Ascending aorta (tissue), 2 donors: ENCODE data around the gene SH3PXD2A. TPM values are rescaled to one million over a fixed set of nuclear protein-coding genes. Genes with fewer than 3 reads are reported as not detected.

Experiments
- DNase-seq, 2 donors: peaks; one replicate each; pipeline ENCODE4 v3.0.0-alpha.2; 2019; ENCODE audit warnings: low spot score in 2 of 2
- H3K27ac ChIP-seq, 2 donors: fragments of 200-600 bp; sonication (generic); one replicate each; pipeline ENCODE4 v1.5.1; 2016 to 2017; ENCODE audit warnings: mild to moderate bottlenecking in 1 of 2
- H3K27me3 ChIP-seq: fragments of 200-600 bp; sonication (generic); one replicate; pipeline ENCODE4 v1.5.1; 2017
- H3K36me3 ChIP-seq, 2 donors: fragments of 200-600 bp; sonication (generic); one replicate each; pipeline ENCODE4 v1.5.1; 2016
- H3K4me1 ChIP-seq, 2 donors: fragments of 200-600 bp; sonication (generic); one replicate each; pipeline ENCODE4 v1.5.1; 2016 to 2017; ENCODE audit warnings: mild to moderate bottlenecking in 1 of 2
- H3K4me3 ChIP-seq, 2 donors: fragments of 200-600 bp; sonication (generic); one replicate each; pipeline ENCODE4 v1.5.1; 2016 to 2017; ENCODE audit warnings: mild to moderate bottlenecking in 1 of 2
- H3K9me3 ChIP-seq, 2 donors: fragments of 200-600 bp; sonication (generic); one replicate each; pipeline ENCODE4 v1.5.1; 2016
- CTCF ChIP-seq, 3 experiments: fragments of 200-600 bp in 2 of 3; fragments of 450-650 bp in 1 of 3; sonication (generic) in 2 of 3; IDR thresholded peaks; one replicate each; pipeline ENCODE4 v1.5.1; 2016 to 2019; ENCODE audit warnings: antibody characterized with exemption in 3 of 3, mild to moderate bottlenecking in 1 of 3, moderate library complexity in 1 of 3
- intact Hi-C: fragments of 100-400 bp; cut with DNase I; formaldehyde crosslinking; loops from one replicate; pipeline ENCODE4 v1.15.1; 2023
- total RNA-seq: library from RNA; depleted of rRNA; stranded (reverse); fragments of >200 nt; gene quantifications from one replicate; pipeline ENCODE4 v1.1.0, GENCODE V29; 2016

Gene SH3PXD2A
- total RNA-seq, 1 donor from 2014 or later: 50.0 TPM

GRCh38 chr10:103895411-103896186 is 40.2 kb upstream of the SH3PXD2A start:
- no peak for TF ChIP-seq CTCF (IDR thresholded peaks at IDR 0.05)
- no peak overlapping the region for H3K4me3 ChIP-seq
- H3K4me1 ChIP-seq: peaks cover 4 to 9% of the 10 kb centered on the region in 2 donors
- peak in 1 of 2 donors; percentile 63 for DNase-seq
- no peaks in the 10 kb centered on the region for H3K9me3 ChIP-seq
- H3K27ac ChIP-seq: peak overlapping the region; percentile 58 to 61
- no peaks in the 10 kb centered on the region for H3K27me3 ChIP-seq
- intact Hi-C loops: no loop called here
- H3K36me3 ChIP-seq: peaks cover 32 to 66% of the 10 kb centered on the region in 2 donors

GRCh38 chr10:103894441-103894864 is 39.1 kb upstream of the SH3PXD2A start:
- Histone ChIP-seq H3K27me3 (no peaks in the 10 kb centered on the region), H3K36me3 (peaks cover 33 to 64% of the 10 kb centered on the region in 2 donors), H3K9me3 (no peaks in the 10 kb centered on the region), H3K27ac (peak overlapping the region; percentile 58 to 61), H3K4me1 (peaks cover 4 to 9% of the 10 kb centered on the region in 2 donors), H3K4me3 (no peak overlapping the region)
- peak in 1 of 2 donors; percentile 48 for DNase-seq
- TF ChIP-seq CTCF (IDR thresholded peaks at IDR 0.05): no peak
- intact Hi-C loops: no loop called here

- H3K27ac ChIP-seq: peak overlapping the region; percentile 18 to 61
- H3K9me3 ChIP-seq: no peaks in the 10 kb centered on the region
- peaks cover 4 to 13% of the 10 kb centered on the region in 2 donors for H3K4me1 ChIP-seq
- H3K36me3 ChIP-seq: peaks cover 29 to 58% of the 10 kb centered on the region in 2 donors
- no peak overlapping the region for H3K4me3 ChIP-seq
- DNase-seq: no peak
- no peaks in the 10 kb centered on the region for H3K27me3 ChIP-seq
- intact Hi-C loops: no loop called here
- TF ChIP-seq CTCF (IDR thresholded peaks at IDR 0.05): no peak
Observed at GRCh38 chr10:103893817-103894216, 38.4 kb upstream of the SH3PXD2A start.

- Histone ChIP-seq H3K4me1 (peaks cover 10 to 23% of the 10 kb centered on the region in 2 donors), H3K27me3 (no peaks in the 10 kb centered on the region), H3K27ac (no peak overlapping the region), H3K9me3 (no peaks in the 10 kb centered on the region), H3K36me3 (peaks cover 16 to 42% of the 10 kb centered on the region in 2 donors), H3K4me3 (no peak overlapping the region)
- no peak for TF ChIP-seq CTCF (IDR thresholded peaks at IDR 0.05)
- intact Hi-C loops: no loop called here
- DNase-seq: no peak
Observed at GRCh38 chr10:103892181-103892580, 36.8 kb upstream of the SH3PXD2A start.

GRCh38 chr10:103890688-103891087 is 35.3 kb upstream of the SH3PXD2A start:
- Histone ChIP-seq H3K36me3 (peaks cover 13 to 30% of the 10 kb centered on the region in 2 donors), H3K27me3 (no peaks in the 10 kb centered on the region), H3K4me1 (peaks cover 10 to 23% of the 10 kb centered on the region in 2 donors), H3K4me3 (no peak overlapping the region), H3K27ac (peak overlapping the region in 1 of 2 donors; percentile 34), H3K9me3 (no peaks in the 10 kb centered on the region)
- DNase-seq: no peak
- intact Hi-C loops: no loop called here
- no peak for TF ChIP-seq CTCF (IDR thresholded peaks at IDR 0.05)
